Brain pericyte (primary cell): ENCODE results near the gene CSH1.
"Not testable (repeated sequence)": the region's sequence is repeated elsewhere in the genome, so short reads cannot be mapped to it uniquely, and the experiment has no call there.

Experiments
- DNase-seq: peaks from one replicate; pipeline ENCODE4 v3.0.0-alpha.2; 2012; ENCODE audit warnings: low read depth, low spot score

CSH1 gene

DNA sequence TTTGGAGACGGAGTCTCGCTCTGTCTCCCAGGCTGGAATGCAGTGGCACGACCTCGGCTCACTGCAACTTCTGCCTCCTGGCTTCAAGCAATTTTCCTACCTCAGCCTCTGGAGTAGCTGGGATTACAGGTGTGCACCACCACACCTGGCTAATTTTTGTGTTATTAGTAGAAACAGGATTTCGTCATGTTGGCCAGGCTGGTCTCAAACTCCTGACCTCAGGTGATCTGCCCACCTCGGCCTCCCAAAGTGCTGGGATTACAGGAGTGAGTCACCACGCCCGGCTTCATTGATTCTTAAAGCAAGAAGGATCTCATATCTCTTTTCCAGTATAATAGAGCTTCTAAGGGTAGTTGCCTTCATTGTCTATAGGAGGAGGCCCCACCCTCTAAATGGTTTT is 8.4 kb upstream of the CSH1 start:
- not testable (repeated sequence) for DNase-seq

- DNase-seq: not testable (repeated sequence)
Observed at GRCh38 chr17:63903787-63904201, 7.4 kb upstream of the CSH1 start.

DNA sequence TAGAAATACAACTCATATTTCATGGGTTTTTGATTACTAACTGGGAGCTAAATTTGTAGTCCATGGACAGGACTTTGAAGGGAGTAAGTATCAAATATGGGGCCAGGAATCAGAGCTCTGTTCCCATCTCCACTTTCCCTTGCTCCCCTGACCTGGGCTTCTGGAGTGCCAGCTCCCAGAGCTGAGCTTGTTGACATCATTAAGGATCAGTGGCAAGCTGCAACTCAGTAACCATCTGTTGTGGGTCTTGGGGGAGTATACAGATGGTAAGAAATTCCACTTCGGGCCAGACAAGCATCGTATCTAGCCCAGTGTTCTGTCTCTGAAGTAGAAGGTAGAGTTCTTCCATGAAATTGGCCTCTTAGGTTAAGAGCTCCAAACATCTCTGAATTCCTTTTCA is 5.6 kb upstream of the CSH1 start:
- not testable (repeated sequence) for DNase-seq

DNA sequence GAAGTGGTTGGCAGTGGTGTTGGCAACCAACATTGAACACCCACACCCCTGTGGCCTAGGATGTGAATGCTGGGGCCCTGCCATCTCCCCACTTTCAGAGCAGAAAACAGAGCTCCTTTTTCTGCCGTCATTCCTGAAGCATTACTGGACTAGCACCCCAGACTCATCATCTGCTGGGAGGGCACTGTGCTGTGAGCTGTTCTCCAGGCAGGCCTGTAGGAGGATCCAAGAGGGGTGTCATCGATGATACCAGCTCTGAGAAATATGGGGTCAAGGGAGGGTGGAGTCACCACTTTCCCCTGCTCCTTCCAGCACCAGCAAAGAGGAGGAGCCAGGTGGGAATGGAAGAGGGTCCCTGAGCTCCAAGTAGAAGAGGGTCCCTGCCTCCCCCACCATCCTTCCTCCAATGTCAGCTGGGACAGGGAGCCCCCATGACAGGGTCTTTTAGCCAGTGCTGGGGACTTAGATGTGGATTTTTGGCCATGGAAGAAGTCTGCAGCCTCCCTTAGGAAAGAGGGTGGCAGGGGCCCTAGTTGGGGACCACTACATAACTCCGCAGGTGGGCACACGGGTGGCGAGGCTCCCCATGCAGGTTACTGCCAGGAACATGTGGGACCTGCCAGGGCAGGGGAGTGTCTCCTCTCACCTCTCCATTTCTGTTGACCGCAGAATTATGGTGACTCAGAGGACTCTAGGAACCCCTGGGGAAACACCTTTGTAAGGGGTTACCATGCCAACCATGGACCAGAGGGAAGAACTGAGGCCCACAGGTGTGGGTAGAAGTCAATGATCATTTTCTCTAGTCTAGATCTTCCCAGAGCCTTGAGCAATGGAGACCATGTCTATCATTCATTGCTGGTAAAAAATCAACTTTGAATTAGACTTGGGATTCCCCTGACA is 2.8 kb upstream of the CSH1 start:
- DNase-seq: not testable (repeated sequence)

DNA sequence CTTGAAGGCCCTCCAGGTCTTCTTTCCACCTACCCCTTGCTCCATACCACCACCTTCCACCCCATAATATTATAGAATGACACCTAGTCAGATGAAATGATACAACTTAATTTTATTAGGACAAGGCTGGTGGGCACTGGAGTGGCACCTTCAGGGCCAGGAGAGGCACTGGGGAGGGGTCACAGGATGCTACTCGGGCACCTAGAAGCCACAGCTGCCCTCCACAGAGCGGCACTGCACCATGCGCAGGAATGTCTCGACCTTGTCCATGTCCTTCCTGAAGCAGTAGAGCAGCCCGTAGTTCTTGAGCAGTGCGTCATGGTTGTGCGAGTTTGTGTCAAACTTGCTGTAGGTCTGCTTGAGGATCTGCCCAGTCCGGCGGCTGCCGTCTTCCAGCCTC is 1.6 kb downstream of the CSH1 start:
- not testable (repeated sequence) for DNase-seq

GRCh38 chr17:63894021-63894420 is 2.4 kb downstream of the CSH1 start:
- not testable (repeated sequence) for DNase-seq

DNA sequence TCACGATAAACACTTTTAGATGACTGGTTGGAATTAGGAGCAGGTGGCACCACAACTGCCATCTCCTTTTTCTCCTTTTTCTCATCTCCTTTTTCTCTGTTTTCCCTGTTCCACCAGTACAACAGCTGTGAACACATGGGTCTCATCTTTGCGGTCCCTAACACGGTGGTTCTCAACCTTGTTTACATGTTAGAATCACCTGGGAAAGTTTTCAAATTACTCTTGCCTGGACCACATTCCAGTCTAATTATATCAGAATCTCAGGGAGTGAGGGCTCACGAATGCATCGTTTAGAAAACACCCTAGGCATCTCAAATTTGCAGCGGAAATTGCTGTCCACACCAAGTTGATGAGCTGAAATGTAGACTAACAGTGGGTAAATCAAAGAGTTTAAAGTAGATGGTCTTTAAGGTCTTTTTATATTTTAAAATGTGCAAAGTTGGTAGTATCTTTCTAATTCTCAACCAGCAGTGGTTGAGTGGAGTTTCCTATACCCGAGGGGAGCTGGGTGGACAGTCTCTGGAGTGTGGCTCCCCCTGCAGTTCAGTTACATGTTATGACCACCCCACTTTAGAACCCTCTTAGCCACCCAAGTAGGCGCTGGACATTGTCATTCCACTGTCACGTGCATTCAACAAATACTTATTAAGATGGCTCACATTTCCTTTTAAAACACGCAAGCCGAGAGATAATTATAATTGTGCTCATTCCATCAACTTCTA is 3.9 kb downstream of the CSH1 start:
- DNase-seq: not testable (repeated sequence)

GRCh38 chr17:63889026-63889848 is 7.1 kb downstream of the CSH1 start:
- DNase-seq: not testable (repeated sequence)

DNA sequence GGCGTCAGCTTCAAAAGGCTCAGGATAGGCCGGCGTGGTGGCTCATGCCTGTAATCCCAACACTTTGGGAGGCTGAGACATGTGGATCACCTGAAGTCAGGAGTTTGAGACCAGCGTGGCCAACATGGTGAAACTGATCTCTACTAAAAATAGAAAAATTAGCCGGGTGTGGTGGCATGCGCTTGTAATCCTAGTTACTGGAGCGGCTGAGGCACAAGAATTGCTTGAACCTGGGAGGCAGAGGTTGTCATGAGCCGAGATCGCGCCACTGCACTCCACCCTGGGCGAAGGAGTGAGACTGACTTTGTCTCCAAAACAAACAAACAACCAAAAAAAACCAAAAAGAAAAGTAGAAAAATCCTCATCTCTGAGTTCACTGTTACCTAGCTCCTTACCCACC is 11.3 kb downstream of the CSH1 start:
- DNase-seq: not testable (repeated sequence)

GRCh38 chr17:63882626-63883126 is 13.7 kb downstream of the CSH1 start:
- not testable (repeated sequence) for DNase-seq

DNA sequence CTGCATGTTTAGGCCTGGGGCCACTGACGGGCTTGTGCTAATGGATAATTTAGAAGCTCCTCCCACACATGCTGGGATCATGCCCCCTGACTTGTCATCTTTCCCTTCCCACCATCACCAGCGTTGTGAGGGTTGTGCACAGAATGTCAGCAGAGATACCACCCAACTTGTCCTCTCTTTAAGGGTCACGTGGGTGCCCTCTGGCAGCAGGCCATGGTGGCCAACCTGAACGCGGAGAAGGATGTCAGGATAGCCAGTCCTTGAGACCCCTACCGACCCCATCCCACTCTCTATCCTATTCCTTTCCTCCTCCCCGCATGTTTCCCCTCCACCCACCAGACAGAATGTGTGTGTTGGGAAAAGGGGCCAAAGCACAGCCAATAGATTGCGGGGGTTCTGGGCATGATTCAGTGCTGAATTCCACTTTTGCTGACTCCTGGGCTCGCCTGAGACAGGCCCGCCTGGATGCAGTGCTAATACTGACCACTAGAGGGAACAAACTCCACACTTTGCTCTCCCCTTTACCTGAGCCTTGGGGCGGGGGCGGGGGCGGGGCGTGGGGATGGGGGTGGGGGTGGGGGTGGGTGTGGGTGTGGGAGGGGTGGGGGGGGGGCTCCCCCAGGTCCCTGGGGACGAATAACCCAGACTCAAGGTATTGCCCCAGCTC is 14.3 kb downstream of the CSH1 start, which contains the start of gene GH2:
GH2 (minus strand) TSS at position 10 of the 667 bp plus-strand sequence. CDS start 143 bp downstream, outside the sequence.
- DNase-seq: no peak

DNA sequence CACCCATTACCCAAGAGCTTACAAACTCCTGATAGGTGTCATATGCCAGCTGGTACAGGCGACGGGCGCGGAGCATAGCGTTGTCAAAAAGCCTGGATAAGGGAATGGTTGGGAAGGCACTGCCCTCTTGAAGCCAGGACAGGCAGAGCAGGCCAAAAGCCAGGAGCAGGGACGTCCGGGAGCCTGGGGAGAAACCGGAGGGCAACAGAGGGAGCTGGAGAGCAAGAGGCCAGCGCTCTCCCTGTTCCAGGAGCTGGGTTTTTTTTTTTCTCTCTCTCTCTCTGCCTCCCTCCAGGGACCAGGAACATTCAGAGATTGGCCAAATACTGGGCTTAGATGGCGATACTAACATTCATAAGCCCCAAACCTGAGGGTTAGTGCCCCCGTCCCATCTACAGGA is 15.0 kb downstream of the CSH1 start:
- DNase-seq: not testable (repeated sequence)

DNA sequence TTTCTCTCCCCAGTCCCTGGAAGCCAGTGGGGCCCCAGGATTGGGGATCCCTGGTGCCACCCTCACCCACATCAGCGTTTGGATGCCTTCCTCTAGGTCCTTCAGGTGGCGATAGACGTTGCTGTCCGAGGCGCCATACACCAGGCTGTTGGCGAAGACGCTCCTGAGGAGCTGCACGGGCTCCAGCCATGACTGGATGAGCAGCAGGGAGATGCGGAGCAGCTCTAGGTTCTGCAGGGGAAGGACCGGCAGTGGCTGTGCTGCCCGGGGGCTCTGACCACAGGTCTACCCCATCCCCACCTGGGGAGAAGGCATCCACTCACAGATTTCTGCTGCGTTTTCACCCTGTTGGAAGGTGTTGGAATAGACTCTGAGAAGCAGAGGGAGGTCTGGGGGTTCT is 15.7 kb downstream of the CSH1 start:
- no peak for DNase-seq

GRCh38 chr17:63878413-63878812 is 18.0 kb downstream of the CSH1 start:
- not testable (repeated sequence) for DNase-seq

DNA sequence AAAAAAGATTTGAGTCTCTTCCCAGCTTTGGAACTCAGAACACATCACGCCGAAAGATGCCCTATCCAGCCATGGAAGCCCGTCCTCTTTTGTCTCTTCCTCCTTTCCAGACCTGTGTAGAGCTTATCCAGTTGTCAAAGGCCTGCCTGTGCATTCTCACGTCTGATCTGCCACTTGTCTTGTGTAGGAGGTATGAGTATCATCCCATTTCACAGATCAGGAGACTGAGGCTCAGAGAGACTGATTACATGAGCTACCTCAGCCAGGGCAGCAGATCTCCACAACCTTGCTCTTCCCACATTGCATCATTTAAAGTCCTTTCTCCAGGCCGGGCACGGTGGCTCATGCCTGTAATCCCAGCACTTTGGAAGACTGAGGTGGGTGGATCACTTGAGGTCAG is 21.7 kb downstream of the CSH1 start:
- not testable (repeated sequence) for DNase-seq

DNA sequence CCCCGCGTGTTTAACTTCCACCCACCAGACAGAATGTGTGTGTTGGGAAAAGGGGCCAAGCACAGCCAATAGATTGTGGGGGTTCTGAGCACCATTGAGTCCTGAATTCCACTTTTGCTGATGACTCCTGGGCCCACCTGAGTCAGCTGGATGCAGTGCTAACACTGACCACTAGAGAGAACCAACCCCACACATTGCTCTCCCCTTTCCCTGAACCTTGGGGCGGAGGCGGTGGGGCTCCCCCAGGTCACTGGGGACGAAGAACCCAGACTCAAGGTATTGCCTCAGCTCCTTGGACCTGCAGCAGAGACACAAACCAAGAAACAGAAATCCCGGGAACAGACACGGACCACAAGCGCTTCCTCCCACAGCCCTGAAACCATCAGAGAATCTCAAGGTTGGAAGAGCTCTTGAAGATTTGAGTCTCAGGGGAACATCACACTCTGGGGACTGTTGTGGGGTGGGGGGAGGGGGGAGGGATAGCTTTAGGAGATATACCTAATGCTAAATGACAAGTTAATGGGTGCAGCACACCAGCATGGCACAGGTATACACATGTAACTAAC is 22.2 kb downstream of the CSH1 start:
- DNase-seq: not testable (repeated sequence)

GRCh38 chr17:63873577-63873976 is 22.8 kb downstream of the CSH1 start, which contains the start of gene CSH2:
TSS of gene CSH2 (minus strand) at chr17:63873677. CDS start at chr17:63873614, 63 bp downstream.
- not testable (repeated sequence) for DNase-seq

GRCh38 chr17:63871646-63872365 is 24.6 kb downstream of the CSH1 start:
- DNase-seq: not testable (repeated sequence)

- not testable (repeated sequence) for DNase-seq
Observed at GRCh38 chr17:63870292-63870665, 26.1 kb downstream of the CSH1 start.
